DOHH2 (cell line): ENCODE data around the gene INO80E.

Experiments
- EZH2phosphoT487 ChIP-seq: fragments of 200-600 bp; sonication (generic); IDR thresholded peaks from 2 replicates; pipeline ENCODE4 v1.6.1; 2017; ENCODE audit warnings: borderline replicate concordance, mild to moderate bottlenecking, antibody characterized with exemption, low read length, moderate library complexity, mixed read lengths
- TF ChIP-seq, protein P1 (sequence below): fragments of 200-600 bp; sonication (generic); IDR thresholded peaks from one replicate; pipeline ENCODE4 v1.5.1; 2014; ENCODE audit warnings: antibody characterized with exemption, mild to moderate bottlenecking, low read depth, low read length; ENCODE audit not compliant: poor library complexity, severe bottlenecking

DNA sequence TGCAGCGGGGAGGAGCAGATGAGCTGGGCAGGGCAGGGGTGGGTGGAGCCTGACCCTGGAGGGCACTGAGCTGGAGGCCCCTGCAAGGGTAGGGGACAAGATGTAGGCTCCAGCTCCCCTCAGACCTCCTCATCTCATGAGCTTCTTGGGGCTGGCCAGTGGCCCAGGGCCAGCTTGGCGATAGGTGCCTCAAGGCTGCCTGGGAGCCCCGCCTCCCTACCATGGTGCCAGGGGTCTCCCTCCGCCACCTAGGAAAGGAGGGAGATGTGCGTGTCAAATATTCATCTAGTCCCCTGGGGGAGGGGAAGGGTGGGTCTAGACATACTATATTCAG is 4.5 kb upstream of the INO80E start:
- TF ChIP-seq, protein P1, sequence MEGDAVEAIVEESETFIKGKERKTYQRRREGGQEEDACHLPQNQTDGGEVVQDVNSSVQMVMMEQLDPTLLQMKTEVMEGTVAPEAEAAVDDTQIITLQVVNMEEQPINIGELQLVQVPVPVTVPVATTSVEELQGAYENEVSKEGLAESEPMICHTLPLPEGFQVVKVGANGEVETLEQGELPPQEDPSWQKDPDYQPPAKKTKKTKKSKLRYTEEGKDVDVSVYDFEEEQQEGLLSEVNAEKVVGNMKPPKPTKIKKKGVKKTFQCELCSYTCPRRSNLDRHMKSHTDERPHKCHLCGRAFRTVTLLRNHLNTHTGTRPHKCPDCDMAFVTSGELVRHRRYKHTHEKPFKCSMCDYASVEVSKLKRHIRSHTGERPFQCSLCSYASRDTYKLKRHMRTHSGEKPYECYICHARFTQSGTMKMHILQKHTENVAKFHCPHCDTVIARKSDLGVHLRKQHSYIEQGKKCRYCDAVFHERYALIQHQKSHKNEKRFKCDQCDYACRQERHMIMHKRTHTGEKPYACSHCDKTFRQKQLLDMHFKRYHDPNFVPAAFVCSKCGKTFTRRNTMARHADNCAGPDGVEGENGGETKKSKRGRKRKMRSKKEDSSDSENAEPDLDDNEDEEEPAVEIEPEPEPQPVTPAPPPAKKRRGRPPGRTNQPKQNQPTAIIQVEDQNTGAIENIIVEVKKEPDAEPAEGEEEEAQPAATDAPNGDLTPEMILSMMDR, result no peak
- no peak for TF ChIP-seq EZH2phosphoT487
